NCI-H1105 treated with DMSO at 0.1 percent for 48 hours (cell line): ENCODE data around the gene CCT8L2.
"Not testable (repeated sequence)": the region's sequence is repeated elsewhere in the genome, so short reads cannot be mapped to it uniquely, and the experiment has no call there.

Experiments used
- DNase-seq: peaks from one replicate; lab custom pipeline; 2025; lab: John Stamatoyannopoulos, UW

Gene CCT8L2

DNA sequence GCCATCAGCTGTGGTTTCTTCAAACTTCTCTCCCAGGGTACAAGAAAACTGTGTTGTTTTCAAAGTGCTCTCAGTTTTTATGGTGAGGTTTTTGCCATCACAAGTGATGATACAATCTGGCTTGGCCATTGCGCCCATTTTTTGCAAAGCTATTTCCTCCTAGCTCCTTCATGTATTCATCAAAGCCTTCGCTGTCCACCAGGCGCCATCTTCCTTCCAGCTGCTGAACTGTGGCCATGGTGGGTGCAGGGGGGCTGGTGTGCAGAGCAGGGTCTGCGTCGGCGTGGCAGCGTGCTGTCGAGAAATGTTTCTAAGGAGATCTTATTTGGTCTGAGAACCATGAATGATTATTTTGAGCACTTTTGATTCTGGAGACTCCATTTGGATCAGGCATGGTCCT is 2.6 kb upstream of the CCT8L2 start:
- DNase-seq: not testable (repeated sequence)

DNA sequence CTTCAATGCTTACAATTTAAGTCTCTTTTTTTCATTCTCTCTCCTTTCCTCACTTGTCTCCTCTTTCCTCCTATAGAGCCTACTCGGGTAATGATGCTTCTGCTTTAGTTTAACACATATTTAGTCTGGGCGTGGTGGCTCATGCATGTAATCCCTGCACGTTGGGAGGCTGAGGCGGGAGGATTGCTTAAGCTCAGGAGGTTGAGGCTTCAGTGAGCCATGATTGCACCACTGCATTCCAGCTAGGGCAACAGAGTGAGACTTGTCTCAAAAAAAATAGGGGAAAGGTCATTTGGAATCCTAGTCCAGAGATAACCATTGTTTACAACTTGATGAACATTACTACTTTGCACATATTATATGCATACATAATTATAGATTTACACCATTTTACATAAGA is 1.4 kb upstream of the CCT8L2 start:
- DNase-seq: no peak

DNA sequence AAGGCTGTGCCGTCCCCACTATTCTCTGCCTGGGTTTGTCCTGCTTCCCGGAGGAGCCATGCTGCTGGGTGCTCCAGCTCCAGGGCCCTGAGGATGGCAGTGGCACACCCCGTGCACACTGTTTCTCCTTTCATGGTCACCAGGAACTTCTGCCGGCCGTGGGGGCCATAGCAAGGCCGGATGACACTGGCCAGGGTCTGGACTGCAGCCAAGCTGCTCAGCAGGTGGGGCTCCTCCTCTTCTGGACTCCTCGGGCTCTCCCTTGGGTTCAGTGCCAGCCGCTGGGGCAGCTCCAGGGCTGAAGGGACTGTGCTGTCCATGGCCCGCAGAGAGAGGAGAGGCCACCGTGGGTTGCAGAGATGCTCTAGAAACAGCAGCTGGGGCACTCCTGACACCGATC is 379 bp downstream of the CCT8L2 start:
- not testable (repeated sequence) for DNase-seq

DNA sequence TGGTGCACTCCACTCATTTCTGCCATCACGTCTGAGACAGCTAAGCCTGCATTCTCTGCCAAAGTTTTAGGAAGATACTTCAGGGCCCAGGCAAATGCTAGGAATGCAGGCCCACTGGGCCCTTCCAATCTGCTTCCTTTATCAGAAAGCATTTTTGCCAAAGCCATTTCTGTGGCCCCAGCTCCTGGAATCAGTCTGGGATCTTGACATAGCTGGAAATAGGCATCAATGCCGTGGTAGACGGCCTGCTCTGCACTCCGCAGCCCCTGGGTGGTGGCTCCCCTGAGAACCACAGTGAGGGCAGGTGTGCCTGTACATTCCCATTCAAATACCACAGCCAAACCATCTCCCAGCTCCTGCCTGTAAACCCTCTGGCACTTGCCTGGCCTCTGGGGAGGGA is 1.5 kb downstream of the CCT8L2 start:
- not testable (repeated sequence) for DNase-seq

DNA sequence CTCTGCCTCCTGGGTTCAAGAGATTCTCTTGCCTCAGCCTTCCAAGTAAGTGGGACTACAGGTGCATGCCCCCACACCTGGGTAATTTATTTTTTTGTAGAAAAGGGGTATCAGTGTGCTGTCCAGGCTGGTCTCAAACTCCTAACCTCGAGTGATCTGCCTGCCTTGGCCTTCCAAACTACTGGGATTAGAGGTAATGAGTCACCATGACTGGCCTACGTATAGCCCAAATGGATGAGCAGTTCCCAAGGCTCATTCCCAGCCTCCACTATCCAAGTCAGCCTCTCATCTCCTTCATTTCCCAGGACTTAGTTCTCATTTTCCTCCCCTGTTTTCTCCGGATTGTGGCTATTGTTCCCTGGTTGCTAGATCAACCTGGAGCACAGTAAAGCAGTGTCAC is 5.6 kb downstream of the CCT8L2 start:
- DNase-seq: no peak

DNA sequence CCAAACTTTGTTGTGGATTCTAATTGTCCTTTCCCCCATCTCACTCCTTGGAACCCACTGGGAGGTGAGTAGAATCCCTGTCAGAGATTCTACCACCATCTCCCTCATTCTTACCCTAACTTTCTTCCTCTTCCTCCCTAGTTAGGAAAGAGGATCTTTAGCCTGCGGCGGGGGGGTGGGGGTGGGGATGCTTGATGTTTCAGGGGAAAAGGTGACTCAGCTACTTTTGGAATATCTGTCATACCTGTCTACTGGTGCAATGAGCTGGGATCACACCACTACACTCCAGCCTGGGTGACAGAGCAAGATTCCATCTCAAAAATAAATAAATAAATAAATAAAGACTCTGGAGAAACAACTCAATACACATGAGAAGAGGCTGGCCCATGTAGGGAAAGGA is 6.4 kb downstream of the CCT8L2 start:
- DNase-seq: no peak

DNA sequence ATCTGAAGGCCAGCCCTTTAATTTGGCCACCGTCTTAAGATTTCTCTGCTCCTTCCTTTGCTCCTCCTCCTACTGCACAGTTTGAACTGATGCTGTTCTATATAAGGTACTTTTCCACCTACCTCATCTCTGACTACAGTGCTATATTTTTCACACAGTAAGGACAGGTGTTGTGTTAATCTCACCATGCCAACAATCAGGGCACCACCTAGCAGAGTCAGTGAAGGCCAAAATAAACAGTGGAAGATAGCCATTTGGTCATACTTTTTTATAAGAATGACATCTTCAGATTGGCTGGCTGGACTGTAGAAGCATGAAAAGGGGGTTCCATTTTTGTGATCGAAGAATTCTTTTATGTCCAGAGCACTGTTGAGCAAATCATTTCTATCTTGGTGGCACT is 11.7 kb downstream of the CCT8L2 start:
- DNase-seq: not testable (repeated sequence)

DNA sequence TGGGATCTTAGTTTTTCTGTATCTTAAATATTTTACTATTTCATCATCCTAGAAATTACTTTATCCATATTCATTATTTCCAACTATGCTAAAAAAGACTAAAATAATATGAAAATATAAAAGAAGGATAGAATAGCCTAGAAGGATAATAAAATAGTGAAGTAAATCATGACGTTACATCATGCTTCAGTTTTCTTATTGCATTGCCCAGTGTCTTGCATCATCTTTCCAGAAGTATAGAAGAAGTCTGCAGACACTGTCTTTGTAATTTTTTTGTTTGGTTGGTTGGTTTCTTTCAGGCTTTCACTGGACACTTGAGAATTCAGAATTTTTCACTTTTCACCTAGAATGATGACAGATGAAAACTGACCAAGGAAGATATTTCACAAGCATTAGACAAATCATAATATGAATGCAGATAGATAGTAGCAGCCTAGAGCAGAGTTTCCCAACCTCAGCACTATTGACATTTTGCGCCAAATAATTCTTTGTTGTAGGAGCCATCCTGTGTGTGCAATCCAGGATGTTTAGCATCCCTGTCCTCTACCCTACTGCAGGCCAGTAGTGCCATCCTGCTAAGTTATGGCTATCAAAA is 23.3 kb downstream of the CCT8L2 start:
- DNase-seq: not testable (repeated sequence)

DNA sequence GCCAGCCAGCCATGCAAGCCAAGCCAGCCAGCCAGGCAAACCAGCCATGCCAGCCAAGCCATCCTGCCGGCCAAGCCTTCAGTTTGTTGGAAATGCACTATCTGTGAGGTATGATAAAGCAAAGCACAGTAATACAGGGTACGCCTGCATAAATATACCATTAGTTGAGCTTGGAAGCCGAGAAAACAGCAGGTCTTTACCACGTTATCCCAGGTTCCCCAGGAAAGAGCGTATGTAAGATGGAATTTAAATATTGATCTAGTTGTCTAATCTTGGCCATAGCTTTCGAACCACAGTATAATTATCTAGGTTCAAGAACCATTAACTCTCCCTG is 24.2 kb downstream of the CCT8L2 start:
- DNase-seq: no peak

DNA sequence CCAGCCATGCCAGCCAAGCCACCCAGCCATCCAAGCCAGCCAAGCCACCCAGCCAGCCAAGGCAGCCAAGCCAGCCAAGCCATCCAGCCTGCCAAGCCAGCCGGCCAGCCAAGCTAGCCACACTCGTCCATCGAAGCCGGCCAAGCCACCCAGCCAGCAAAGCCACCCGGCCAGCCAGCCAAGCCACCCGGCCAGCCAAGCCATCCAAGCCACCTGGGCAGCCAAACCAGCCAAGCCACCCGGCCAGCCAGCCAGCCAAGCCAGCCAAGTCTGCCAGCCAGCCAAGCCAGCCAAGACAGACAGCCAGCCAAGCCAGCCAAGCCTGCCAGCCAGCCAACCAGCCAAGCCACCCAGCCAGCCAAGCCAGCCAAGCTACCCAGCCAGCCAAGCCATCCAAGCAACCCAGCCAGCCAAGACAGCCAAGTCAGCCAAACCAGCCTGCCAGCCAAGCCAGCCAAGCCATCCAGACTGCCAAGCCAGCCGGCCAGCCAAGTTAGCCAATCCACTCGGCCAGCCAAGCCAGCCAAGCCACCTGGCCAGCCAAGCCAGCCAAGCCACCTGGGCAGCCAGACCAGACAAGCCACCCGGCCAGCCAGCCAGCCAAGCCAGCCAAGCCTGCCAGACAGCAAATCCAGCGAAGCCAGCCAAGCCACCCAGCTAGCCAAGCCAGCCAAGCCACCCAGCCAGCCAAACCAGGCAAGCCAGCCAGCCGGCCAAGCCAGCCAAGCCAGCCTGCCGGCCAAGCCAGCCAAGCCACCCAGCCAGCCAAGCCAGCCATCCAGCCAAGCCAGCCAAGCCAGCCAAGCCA is 24.8 kb downstream of the CCT8L2 start:
- DNase-seq: not testable (repeated sequence)

DNA sequence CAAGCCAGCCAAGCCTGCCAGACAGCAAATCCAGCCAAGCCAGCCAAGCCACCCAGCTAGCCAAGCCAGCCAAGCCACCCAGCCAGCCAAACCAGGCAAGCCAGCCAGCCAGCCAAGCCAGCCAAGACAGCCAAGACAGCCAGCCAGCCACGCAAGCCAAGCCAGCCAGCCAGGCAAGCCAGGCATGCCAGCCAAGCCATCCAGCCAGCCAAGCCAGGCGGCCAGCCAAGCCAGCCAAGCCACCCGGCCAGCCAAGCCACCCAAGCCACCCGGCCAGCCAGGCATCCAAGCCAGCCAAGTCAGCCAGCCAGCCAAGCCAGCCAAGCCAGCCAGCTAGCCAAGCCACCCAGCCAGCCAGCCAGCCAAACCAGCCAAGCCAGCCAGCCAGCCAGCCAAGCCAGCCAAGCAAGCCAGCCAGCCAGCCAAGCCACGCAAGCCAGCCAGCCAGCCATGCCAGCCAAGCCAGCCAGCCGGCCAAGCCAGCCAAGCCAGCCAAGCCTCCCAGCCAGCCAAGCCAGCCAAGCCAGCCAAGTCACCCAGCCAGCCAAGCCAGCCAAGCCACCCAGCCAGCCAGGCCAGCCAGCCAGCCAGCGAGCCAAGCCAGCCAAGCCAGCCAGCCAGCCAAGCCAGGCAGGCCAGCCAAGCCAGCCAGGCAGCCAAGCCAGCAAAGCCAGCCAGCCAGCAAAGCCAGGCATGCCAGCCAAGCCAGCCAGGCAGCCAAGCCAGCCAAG is 26.0 kb downstream of the CCT8L2 start:
- DNase-seq: not testable (repeated sequence)

DNA sequence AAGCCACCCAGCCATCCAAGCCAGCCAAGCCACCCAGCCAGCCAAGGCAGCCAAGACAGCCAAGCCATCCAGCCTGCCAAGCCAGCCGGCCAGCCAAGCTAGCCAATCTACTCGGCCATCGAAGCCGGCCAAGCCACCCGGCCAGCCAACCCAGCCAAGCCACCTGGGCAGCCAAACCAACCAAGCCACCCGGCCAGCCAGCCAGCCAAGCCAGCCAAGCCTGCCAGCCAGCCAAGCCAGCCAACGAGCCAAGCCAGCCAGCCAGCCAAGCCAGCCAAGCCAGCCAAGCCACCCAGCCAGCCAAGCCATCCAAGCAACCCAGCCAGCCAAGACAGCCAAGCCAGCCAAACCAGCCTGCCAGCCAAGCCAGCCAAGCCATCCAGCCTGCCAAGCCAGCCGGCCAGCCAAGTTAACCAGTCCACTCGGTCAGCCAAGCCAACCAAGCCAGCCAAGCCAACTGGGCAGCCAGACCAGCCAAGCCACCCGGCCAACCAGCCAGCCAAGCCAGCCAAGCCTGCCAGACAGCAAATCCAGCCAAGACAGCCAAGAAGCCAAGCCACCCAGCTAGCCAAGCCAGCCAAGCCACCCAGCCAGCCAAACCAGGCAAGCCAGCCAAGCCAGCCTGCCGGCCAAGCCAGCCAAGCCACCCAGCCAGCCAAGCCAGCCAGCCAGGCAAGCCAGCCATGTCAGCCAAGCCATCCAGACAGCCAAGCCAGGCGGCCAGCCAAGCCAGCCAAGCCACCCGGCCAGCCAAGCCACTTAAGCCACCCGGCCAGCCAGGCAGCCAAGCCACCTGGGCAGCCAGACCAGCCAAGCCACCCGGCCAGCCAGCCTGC is 26.8 kb downstream of the CCT8L2 start:
- not testable (repeated sequence) for DNase-seq

DNA sequence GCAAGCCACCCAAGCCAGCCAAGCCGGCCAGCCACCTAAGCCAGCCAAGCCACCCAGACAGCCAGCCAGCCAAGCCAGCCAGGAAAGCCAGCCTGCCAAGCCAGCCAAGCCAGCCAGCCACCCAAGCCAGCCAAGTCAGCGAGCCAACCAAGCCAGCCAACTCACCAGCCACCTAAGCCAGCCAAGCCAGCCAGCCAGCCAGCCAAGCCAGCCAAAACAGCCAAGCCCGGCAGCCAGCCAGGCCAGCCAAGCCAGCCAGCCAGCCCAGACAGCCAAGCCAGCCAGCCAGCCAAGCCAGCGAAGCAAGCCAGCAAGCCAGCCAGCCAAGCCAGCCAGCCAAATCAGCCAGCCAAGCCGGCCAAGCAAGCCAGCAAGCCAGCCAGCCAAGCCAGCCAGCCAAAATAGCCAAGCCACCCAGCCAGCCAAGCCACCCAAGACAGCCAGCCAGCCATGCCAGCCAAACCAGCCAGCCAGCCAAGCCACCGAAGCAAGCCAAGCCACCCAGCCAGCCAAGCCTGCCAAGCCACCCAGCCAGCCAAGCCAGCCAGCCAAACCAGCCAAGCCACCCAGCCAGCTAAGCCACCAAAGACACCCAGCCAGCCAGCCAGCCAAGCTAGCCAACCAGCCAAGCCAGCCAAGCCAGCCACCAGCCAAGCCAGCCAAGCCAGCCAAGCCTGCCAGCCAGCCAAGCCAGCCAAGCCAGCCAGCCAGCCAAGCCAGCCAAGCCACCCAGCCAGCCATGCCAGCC is 27.6 kb downstream of the CCT8L2 start:
- DNase-seq: not testable (repeated sequence)

DNA sequence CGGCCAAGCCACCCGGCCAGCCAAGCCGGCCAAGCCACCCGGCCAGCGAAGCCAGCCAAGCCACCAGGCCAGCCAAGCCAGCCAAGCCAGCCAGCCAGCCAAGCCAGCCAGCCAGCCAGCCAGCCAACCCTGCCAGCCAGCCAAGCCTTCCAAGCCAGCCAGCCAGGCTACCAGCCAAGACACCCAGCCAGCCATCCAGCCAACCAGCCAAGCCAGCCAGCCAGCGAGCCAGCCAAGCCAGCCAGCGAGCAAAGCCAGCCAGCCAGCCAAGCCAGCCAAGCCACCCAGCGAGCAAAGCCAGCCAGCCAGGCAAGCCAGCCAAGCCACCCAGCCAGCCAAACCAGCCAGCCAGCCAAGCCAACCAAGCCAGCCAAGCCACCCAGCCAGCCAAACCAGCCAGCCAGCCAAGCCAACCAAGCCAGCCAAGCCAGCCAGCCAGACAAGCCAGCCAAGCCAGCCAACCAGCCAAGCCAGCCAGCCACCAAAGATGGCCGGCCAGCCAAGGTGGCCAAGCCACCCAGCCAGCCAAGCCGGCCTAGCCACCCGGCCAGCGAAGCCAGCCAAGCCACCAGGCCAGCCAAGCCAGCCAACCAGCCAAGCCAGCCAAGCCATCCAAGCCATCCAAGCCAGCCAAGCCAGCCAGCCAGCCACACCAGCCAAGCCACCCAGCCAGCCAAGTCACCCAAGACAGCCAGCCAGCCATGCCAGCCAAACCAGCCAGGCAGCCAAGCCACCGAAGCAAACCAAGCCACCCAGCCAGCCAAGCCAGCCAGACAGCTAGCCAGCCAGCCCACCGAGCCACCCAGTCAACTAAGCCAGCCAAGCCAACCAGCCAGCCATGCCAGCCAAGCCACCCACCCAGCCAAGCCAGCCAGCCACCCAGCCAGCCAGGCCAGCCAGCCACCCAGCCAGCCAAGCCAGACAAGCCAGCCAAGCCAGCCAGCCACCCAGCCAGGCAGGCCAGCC is 28.8 kb downstream of the CCT8L2 start:
- no peak for DNase-seq

DNA sequence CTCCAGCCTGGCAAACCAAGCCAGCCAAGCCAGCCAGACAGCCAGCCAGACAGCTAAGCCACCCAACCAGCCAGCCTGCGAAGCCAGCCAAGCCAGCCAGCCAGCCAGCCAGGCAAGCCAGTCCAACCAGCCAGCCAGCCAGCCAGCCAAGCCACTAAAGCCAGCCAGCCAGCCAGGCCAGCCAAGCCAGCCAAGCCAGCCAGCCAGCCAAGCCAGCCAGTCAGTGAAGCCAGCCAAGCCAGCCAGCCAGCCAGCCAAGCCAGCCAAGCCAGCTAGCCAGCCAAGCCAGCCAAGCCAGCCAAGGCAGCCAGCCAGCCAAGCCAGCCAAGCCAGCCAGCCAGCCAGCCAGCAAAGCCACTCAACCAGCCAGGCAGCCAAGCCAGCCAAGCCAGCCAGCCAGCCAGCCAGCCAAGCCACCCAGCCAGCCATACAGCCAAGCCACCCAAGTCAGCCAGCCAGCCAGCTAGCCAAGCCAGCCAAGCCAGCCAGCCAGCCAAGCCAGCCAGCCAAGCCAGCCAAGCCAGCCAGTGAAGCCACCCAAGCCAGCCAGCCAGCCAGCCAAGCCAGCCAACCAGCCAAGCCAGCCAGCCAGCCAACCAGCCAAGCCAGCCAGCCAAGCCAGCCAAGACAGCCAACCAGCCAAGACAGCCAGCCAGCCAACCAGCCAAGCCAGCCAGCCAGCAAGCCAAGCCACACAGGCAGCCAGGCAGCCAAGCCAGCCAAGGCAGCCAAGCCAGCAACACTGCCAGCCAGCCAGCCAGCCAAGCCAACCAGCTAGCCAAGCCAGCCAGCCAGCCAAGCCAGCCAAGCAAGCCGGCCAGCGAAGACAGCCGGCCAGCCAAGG is 29.7 kb downstream of the CCT8L2 start:
- DNase-seq: no peak

DNA sequence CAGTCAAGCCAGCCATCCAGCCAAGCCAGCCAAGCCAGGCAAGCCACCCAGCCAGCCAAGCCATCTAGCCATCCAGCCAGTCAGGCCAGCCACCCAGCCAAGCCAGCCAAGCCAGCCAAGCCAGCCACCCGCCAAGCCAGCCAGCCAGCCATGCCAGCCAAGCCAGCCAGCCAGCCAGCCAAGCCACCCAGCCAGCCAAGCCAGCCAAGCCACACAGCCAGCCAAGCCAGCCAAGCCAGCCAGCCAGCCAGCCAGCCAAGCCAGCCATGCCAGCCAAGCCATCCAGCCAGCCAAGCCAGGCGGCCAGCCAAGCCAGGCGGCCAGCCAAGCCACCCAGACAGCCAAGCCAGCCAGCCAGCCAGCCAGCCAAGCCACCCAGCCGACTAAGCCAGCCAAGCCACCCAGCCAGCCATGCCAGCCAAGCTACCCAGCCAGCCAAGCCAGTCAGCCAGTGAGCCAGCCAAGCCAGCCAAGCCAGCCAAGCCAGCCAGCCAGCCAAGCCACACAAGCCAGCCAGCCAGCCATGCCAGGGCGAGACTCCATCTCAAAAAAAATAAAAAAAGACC is 31.4 kb downstream of the CCT8L2 start:
- DNase-seq: not testable (repeated sequence)

DNA sequence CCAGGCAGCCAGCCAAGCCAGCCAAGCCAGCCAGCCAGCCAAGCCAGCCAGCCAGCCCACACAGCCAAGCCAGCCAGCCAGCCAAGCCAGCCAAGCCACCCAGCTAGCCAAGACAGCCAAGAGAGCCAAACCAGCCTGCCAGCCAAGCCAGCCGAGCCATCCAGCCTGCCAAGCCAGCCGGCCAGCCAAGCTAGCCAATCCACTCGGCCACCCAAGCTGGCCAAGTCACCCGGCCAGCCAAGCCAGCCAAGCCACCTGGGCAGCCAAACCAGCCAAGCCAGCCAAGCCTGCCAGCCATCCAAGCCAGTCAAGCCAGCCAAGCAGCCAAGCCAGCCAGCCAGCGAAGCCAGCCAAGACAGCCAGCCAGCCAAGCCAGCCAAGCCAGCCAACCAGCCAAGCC is 32.0 kb downstream of the CCT8L2 start:
- not testable (repeated sequence) for DNase-seq

DNA sequence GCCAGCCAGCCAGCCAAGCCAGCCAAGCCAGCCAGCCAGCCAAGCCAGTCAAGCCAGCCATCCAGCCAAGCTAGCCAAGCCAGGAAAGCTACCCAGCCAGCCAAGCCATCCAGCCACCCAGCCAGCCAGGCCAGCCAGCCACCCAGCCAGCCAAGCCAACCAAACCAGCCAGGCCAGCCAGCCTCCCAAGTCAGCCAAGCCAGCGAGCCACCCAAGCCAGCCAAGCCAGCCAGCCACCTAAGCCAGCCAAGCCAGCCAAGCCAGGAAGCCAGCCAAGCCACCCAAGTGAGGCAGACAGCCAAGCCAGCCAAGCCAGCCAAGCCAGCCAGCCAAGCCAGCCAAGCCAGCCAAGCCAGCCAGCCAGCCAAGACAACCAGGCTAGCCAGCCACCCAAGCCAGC is 32.6 kb downstream of the CCT8L2 start:
- not testable (repeated sequence) for DNase-seq
